GM23338 (cell line): ENCODE data around the gene ETV5. TPM values are rescaled to one million over a fixed set of nuclear protein-coding genes. Genes with fewer than 3 reads are reported as not detected.

Experiments
- ATAC-seq: fragments of 200-7000 bp; cut with Tn5 transposase; 3 replicates; pipeline ENCODE4 v1.9.1; 2020
- DNase-seq: peaks from one replicate; pipeline ENCODE4 v3.0.0-alpha.2; 2015; ENCODE audit warnings: low spot score
- H2AFZ ChIP-seq: fragments of 200-600 bp; sonication (generic); 2 replicates; pipeline ENCODE4 v1.8.0; 2016; ENCODE audit warnings: antibody characterized with exemption, mild to moderate bottlenecking, moderate library complexity
- H3F3A ChIP-seq: fragments of 200-600 bp; sonication (generic); replicated peaks from 2 replicates; pipeline ENCODE4 v1.8.0; 2017; ENCODE audit warnings: antibody characterized with exemption, mixed run types, low read depth
- H3K27ac ChIP-seq: fragments of 200-600 bp; sonication (generic); 2 replicates; pipeline ENCODE4 v1.6.1; 2016; ENCODE audit warnings: low read depth
- H3K27me3 ChIP-seq: fragments of 200-600 bp; sonication (generic); 2 replicates; pipeline ENCODE4 v1.8.0; 2016; ENCODE audit warnings: mild to moderate bottlenecking, mixed run types, moderate library complexity; ENCODE audit not compliant: insufficient read depth
- H3K36me3 ChIP-seq: fragments of 200-600 bp; sonication (generic); 2 replicates; pipeline ENCODE4 v1.8.0; 2016; ENCODE audit warnings: mild to moderate bottlenecking; ENCODE audit not compliant: insufficient read depth
- H3K4me1 ChIP-seq: fragments of 200-600 bp; sonication (generic); 2 replicates; pipeline ENCODE4 v1.8.0; 2016; ENCODE audit warnings: mild to moderate bottlenecking, moderate library complexity; ENCODE audit not compliant: insufficient read depth
- H3K4me2 ChIP-seq: fragments of 200-600 bp; sonication (generic); 2 replicates; pipeline ENCODE4 v1.7.1; 2017; ENCODE audit warnings: mixed run types
- H3K4me3 ChIP-seq: fragments of 200-600 bp; sonication (generic); 2 replicates; pipeline ENCODE4 v1.6.1; 2016; ENCODE audit warnings: mixed run types
- H3K79me2 ChIP-seq: fragments of 200-600 bp; sonication (generic); replicated peaks from 2 replicates; pipeline ENCODE4 v1.8.0; 2017; ENCODE audit warnings: mild to moderate bottlenecking; ENCODE audit not compliant: insufficient read depth
- H3K9me2 ChIP-seq: fragments of 200-600 bp; sonication (generic); 2 replicates; pipeline ENCODE4 v1.8.0; 2017; ENCODE audit not compliant: insufficient read depth
- H4K20me1 ChIP-seq: fragments of 200-600 bp; sonication (generic); replicated peaks from 2 replicates; pipeline ENCODE4 v1.8.0; 2017; ENCODE audit warnings: mild to moderate bottlenecking; ENCODE audit not compliant: insufficient read depth
- H3K27ac Mint-ChIP-seq: 2 replicates; pipeline ENCODE4 v1.8.0; 2020; ENCODE audit warnings: inconsistent platforms, mild to moderate bottlenecking, moderate library complexity, mixed read lengths
- H3K27me3 Mint-ChIP-seq: 3 replicates; pipeline ENCODE4 v1.8.0; 2022; ENCODE audit warnings: low read depth, mild to moderate bottlenecking, moderate library complexity, mixed read lengths, inconsistent platforms; ENCODE audit not compliant: insufficient read depth, poor library complexity
- H3K36me3 Mint-ChIP-seq: 3 replicates; pipeline ENCODE4 v1.8.0; 2021; ENCODE audit warnings: low read depth, mild to moderate bottlenecking, inconsistent platforms, moderate library complexity, mixed read lengths
- H3K4me1 Mint-ChIP-seq: 3 replicates; pipeline ENCODE4 v1.8.0; 2020; ENCODE audit warnings: mild to moderate bottlenecking, inconsistent platforms, mixed read lengths
- H3K4me3 Mint-ChIP-seq: 3 replicates; pipeline ENCODE4 v1.8.0; 2021; ENCODE audit warnings: moderate library complexity, mild to moderate bottlenecking, inconsistent platforms, mixed read lengths
- H3K9me3 Mint-ChIP-seq: 3 replicates; pipeline ENCODE4 v1.8.0; 2020; ENCODE audit warnings: moderate library complexity, mild to moderate bottlenecking, inconsistent platforms, mixed read lengths
- CREB1 ChIP-seq: fragments of 250-450 bp; sonication (Bioruptor Pico); IDR thresholded peaks from 2 replicates; pipeline ENCODE4 v1.5.0; 2020; ENCODE audit warnings: low read depth, mild to moderate bottlenecking, moderate library complexity
- ETS1 ChIP-seq: IDR thresholded peaks from 2 replicates; pipeline ENCODE4 v1.6.1; 2016; ENCODE audit warnings: antibody characterized with exemption
- EZH2phosphoT487 ChIP-seq: fragments of 200-600 bp; sonication (generic); IDR thresholded peaks from one replicate; pipeline ENCODE4 v1.8.1; 2018; ENCODE audit warnings: antibody characterized with exemption; ENCODE audit not compliant: unreplicated experiment
- JUNB ChIP-seq: IDR thresholded peaks from one replicate; pipeline ENCODE4 v1.6.1; 2016; ENCODE audit warnings: antibody characterized with exemption; ENCODE audit not compliant: unreplicated experiment
- NANOG ChIP-seq: IDR thresholded peaks from 2 replicates; pipeline ENCODE4 v1.6.1; 2016; ENCODE audit warnings: antibody characterized with exemption, borderline replicate concordance
- POLR2AphosphoS5 ChIP-seq: IDR thresholded peaks from 2 replicates; pipeline ENCODE4 v1.6.1; 2016; ENCODE audit warnings: antibody characterized with exemption, low read depth
- REST ChIP-seq: IDR thresholded peaks from one replicate; pipeline ENCODE4 v1.6.1; 2018; ENCODE audit warnings: antibody characterized with exemption; ENCODE audit not compliant: unreplicated experiment
- STAT1 ChIP-seq: IDR thresholded peaks from one replicate; pipeline ENCODE4 v1.6.1; 2016; ENCODE audit warnings: antibody characterized with exemption; ENCODE audit not compliant: unreplicated experiment
- ZNF114 ChIP-seq: fragments of 250-450 bp; sonication (Bioruptor Pico); IDR thresholded peaks from 2 replicates; pipeline ENCODE4 v1.5.0; 2020; ENCODE audit warnings: mild to moderate bottlenecking, moderate library complexity
- polyA plus RNA-seq: library from polyadenylated mRNA; unstranded; fragments of >200 nt; fragmentation: Nextera tagmentation; extraction: Ambion mirVana; gene quantifications from 2 replicates; pipeline ENCODE4 v1.2.1, GENCODE V29; 2016
- total RNA-seq: library from RNA; depleted of rRNA; stranded (reverse); fragments of >200 nt; shearing (Covaris generic); gene quantifications from 2 replicates; pipeline ENCODE4 v1.2.3, GENCODE V29; 2014
- TF ChIP-seq, protein P1 (sequence below), 2 experiments: fragments of 200-600 bp in 1 of 2; sonication (generic) in 1 of 2; conservative IDR thresholded peaks; 2 replicates each; pipeline versions ENCODE4 v1.5.1 to v1.6.1; 2016 to 2017; ENCODE audit warnings: antibody characterized with exemption in 2 of 2, low read depth in 2 of 2, mild to moderate bottlenecking in 2 of 2, moderate library complexity in 1 of 2

Gene ETV5
- total and polyA plus RNA-seq, 2 experiments from 2014 or later: 33.5 to 57.1 TPM

DNA sequence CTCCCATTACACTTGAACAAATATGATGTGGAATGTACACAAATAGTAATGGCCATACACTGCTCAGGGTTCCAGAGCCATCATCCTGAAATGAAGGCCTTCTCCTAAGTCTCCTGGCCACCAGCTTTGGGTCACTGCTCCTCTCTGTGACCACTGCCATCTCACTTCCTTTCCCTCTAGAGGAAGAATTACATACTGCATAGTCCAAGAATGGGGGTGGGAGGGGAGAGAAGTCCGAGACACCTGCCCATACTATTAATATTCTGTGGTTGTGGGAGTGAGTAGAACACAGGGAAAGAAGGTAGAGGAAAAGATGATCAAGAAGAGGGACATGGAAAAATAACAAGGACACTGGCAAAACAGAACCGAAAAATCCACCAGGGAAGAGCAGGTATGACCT, 20.6 kb downstream of the ETV5 start:
- TF ChIP-seq JUNB (no peak), EZH2phosphoT487 (no peak), STAT1 (no peak), REST (no peak), NANOG (no peak), ETS1 (no peak), POLR2AphosphoS5 (no peak)
- TF ChIP-seq, protein P1, sequence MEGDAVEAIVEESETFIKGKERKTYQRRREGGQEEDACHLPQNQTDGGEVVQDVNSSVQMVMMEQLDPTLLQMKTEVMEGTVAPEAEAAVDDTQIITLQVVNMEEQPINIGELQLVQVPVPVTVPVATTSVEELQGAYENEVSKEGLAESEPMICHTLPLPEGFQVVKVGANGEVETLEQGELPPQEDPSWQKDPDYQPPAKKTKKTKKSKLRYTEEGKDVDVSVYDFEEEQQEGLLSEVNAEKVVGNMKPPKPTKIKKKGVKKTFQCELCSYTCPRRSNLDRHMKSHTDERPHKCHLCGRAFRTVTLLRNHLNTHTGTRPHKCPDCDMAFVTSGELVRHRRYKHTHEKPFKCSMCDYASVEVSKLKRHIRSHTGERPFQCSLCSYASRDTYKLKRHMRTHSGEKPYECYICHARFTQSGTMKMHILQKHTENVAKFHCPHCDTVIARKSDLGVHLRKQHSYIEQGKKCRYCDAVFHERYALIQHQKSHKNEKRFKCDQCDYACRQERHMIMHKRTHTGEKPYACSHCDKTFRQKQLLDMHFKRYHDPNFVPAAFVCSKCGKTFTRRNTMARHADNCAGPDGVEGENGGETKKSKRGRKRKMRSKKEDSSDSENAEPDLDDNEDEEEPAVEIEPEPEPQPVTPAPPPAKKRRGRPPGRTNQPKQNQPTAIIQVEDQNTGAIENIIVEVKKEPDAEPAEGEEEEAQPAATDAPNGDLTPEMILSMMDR (conservative IDR thresholded peaks at IDR 0.05; ENCODE audit: low read depth in 2 of 2): no peak
- H3K27me3 Mint-ChIP-seq: peaks cover 3% of the 10 kb centered on the region
- H3K27ac Mint-ChIP-seq: no peak overlapping the region
- Histone ChIP-seq H3K27ac (no peak overlapping the region), H3K4me3 (no peak overlapping the region), H3K4me2 (no peak overlapping the region), H3F3A (no peaks in the 10 kb centered on the region), H3K9me2 (no peaks in the 10 kb centered on the region), H3K79me2 (peaks cover 11% of the 10 kb centered on the region; the same call in 1 of the 2 replicates), H4K20me1 (no peaks in the 10 kb centered on the region), H3K36me3 (no peaks in the 10 kb centered on the region), H2AFZ (no peak overlapping the region), H3K4me1 (peaks cover 28% of the 10 kb centered on the region), H3K27me3 (no peaks in the 10 kb centered on the region)
- H3K4me3 Mint-ChIP-seq: no peak overlapping the region
- peaks cover 37% of the 10 kb centered on the region for H3K36me3 Mint-ChIP-seq
- ATAC-seq (no peak), DNase-seq (no peak)
- H3K9me3 Mint-ChIP-seq: peaks cover 5% of the 10 kb centered on the region; the same call in 2 of the 3 replicates
- peaks cover 35% of the 10 kb centered on the region for H3K4me1 Mint-ChIP-seq

DNA sequence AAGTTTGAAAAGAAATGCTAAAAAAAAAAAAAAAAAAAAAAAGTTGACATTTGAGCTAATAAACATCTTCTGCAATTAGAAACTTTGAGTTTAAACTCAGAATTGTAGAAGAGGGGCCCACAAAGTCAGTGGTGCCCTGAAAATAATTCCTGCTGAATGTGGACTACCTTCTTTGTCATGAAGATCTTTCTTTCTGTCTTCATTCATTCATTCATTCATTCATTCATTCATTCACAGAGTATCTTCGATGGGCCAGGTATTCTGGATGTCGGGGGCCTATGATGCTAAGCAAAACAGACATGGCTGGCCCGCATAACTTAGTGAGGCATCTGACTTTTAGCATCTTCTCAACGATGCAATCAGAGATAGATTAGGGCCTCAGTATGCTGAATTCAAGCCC, 24.6 kb downstream of the ETV5 start:
- no peak overlapping the region for H3K4me3 Mint-ChIP-seq
- H3K9me2 ChIP-seq: no peaks in the 10 kb centered on the region
- ATAC-seq: no peak
- TF ChIP-seq ETS1 (no peak), EZH2phosphoT487 (no peak), POLR2AphosphoS5 (no peak), REST (no peak), ZNF114 (CRISPR knock-in tag) (no peak), JUNB (no peak), CREB1 (CRISPR knock-in tag) (no peak)
- TF ChIP-seq, protein P1 (conservative IDR thresholded peaks at IDR 0.05; ENCODE audit: low read depth in 2 of 2): no peak

More for the DNA sequence above, 24.6 kb downstream of the ETV5 start:
- Histone ChIP-seq H3K79me2 (peaks cover under 1% of the 10 kb centered on the region; the same call in 1 of the 2 replicates), H2AFZ (no peak overlapping the region), H3K27ac (peak overlapping the region; percentile 53), H4K20me1 (no peaks in the 10 kb centered on the region), H3K36me3 (no peaks in the 10 kb centered on the region), H3K27me3 (no peaks in the 10 kb centered on the region), H3K4me3 (no peak overlapping the region), H3F3A (no peaks in the 10 kb centered on the region), H3K4me2 (no peak overlapping the region), H3K4me1 (peaks cover 49% of the 10 kb centered on the region)
- Mint-ChIP-seq H3K36me3 (peaks cover 39% of the 10 kb centered on the region), H3K9me3 (peaks cover 5% of the 10 kb centered on the region; the same call in 2 of the 3 replicates), H3K27me3 (peaks cover 3% of the 10 kb centered on the region), H3K4me1 (peaks cover 55% of the 10 kb centered on the region), H3K27ac (peak overlapping the region; percentile 41; the same call in 1 of the 2 replicates)
- no peak for DNase-seq
